Uterus (tissue), 2 donors: ENCODE measurements around the gene CASKIN1.

Source experiments
- POLR2A ChIP-seq, 2 donors: fragments of 450-650 bp; IDR thresholded peaks; one replicate each; pipeline ENCODE4 v1.6.1; 2016; ENCODE audit warnings: antibody characterized with exemption in 2 of 2, mild to moderate bottlenecking in 1 of 2, moderate library complexity in 1 of 2
- TF ChIP-seq, protein P1 (sequence below), 4 experiments: fragments of 200-600 bp in 2 of 4; fragments of 450-650 bp in 2 of 4; sonication (generic) in 2 of 4; IDR thresholded peaks; one replicate each; pipeline ENCODE4 v1.5.1; 2016 to 2019; ENCODE audit warnings: antibody characterized with exemption in 4 of 4, mild to moderate bottlenecking in 2 of 4, moderate library complexity in 1 of 4

DNA sequence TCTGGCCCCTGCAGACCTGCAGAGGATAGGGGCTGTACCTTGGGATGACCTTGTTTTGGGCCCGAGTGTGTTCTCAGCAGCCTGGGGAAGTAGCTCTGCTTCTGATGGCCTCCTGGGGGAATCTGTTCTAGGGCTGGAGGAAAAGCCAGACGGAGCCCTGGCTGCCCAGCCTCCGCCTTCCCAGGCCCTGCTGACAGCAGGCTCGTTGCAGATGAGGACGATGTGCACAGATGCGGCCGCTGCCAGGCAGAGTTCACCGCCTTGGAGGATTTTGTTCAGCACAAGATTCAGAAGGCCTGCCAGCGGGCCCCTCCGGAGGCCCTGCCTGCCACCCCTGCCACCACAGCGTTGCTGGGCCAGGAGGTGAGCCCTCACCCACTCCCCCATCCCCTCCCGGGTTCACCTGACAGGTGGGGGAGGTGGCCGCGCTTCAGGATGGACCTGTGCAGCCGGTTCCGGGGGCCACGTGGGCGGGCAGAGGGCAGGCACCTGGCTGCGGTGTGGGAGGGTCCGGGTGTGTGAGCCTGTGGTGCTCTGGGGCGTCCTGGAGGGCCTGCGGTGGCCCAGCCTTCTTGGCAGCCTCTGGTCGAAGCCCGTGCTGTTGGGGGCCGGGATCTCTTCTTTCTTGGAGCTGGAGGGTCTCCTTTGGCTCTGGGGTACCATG lies 31.9 kb upstream of the CASKIN1 start:
- no peak for TF ChIP-seq POLR2A (IDR thresholded peaks at IDR 0.05)
- TF ChIP-seq, protein P1, sequence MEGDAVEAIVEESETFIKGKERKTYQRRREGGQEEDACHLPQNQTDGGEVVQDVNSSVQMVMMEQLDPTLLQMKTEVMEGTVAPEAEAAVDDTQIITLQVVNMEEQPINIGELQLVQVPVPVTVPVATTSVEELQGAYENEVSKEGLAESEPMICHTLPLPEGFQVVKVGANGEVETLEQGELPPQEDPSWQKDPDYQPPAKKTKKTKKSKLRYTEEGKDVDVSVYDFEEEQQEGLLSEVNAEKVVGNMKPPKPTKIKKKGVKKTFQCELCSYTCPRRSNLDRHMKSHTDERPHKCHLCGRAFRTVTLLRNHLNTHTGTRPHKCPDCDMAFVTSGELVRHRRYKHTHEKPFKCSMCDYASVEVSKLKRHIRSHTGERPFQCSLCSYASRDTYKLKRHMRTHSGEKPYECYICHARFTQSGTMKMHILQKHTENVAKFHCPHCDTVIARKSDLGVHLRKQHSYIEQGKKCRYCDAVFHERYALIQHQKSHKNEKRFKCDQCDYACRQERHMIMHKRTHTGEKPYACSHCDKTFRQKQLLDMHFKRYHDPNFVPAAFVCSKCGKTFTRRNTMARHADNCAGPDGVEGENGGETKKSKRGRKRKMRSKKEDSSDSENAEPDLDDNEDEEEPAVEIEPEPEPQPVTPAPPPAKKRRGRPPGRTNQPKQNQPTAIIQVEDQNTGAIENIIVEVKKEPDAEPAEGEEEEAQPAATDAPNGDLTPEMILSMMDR (IDR thresholded peaks at IDR 0.05), result no peak
